ENCODE data around the gene HDAC10.

HDAC10 gene

DNA sequence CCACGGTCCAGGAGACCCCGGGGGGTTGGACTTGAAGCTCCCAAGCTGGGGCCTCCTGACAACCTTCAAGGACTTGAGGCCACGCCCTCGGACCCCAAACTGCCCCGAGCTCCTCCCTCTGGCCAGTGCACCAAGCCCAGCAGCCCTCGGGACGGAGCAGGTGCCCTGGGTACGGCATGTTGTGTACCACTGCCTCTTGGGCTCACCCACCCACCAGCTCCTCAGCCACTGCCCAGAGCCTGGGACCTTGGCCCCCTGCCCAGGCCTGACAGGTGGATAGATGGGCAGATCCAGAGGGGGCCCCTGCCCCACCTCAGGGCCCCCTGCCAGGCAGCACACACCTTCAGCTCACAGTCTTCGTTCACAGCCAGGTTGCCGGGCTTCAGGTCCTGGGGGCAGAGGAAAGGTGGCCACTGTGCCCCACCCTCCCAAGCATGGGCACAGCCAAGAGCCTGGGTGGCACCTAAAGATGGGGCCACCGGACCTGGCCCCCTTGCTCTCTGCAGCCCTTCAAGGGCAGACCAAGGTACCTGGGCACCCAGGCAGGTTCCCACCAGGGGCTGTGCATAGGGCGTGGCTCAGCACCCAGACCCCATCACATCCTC is 5.3 kb upstream of the HDAC10 start:
- no peak for DNase-seq (ENCODE audit: low read depth, low spot score)

- no peak for DNase-seq (ENCODE audit: low read depth, low spot score)
Observed at GRCh38 chr22:50255607-50256006, 4.5 kb upstream of the HDAC10 start.

DNA sequence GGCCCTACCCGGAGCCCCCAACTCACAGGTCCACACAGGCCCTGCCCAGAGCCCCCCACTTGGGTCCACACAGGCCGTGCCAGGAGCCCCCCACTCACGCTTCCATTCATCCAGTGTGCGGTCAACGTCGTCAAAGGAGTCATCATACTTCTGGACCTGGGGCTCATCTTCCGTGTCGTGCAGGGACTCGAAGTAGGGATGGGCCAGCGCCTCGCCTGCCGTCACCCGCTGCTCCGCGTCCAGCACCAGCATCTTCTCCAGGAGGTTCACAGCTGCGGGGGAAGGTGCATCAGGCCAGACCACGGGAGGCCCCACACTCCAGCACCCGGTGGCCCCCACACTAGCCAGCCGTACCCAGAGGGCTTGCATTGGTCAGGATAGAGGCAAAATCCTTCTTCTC is 4.0 kb upstream of the HDAC10 start:
- DNase-seq (ENCODE audit: low read depth, low spot score): no peak

DNA sequence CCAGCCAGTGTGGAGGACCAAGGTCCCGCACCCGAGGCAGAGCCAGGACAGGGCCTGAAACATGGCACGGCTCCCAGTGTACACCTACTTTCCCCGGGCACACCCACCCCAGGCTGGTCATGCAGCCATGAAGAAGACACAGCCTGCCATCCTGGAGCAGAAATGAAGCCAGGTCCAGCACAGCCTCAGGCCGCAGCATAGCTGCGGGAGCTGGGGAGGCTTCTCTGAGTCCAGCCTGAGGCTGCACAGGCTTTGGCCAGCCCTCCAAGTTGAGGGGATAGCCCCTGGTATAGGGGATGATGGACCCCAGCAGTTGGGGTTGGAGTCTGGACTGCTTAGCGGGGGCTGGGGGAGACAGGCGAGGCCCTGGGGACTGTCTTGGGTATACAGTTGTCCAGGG is 2.9 kb upstream of the HDAC10 start:
- DNase-seq (ENCODE audit: low read depth, low spot score): no peak

- no peak for DNase-seq (ENCODE audit: low read depth, low spot score)
Observed at GRCh38 chr22:50253046-50253915, 2.2 kb upstream of the HDAC10 start.

- peak; percentile 45 for DNase-seq (ENCODE audit: low read depth, low spot score)
Observed at GRCh38 chr22:50252082-50253045, 1.3 kb upstream of the HDAC10 start.

DNA sequence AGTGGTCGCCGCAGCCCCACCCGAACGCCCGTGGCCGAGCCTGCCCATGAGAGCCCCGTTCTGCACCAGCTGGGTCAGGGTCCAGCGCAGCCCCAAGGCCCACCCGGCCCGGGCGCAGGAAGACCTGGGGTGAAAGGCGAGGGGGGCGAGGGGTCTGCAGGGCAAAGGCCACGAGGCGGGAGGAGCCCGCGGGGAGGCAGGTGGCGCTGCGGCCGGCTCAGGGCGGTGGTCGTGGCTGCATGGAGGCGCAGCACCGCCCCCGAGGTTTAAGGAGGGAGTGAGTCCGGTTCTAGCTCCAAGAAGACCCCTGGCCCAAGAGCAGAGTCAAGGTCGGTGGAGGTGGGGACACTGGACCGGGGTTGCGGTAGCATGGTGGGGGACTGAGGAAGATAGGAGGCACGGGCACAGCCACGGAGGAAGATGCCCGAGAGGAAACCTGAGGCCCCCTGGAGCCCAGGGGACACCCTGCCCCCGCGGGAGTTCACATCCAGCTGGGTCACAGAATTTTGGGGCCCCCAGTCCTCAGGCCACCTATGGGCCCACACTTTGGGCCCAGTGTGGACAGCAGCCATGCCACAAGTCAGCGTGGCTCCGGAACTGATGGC is 514 bp upstream of the HDAC10 start:
- no peak for DNase-seq (ENCODE audit: low read depth, low spot score)

GRCh38 chr22:50250249-50250554 is 863 bp downstream of the HDAC10 start:
- no peak for DNase-seq (ENCODE audit: low read depth, low spot score)

- DNase-seq (ENCODE audit: low read depth, low spot score): no peak
Observed at GRCh38 chr22:50249341-50250248, 1.5 kb downstream of the HDAC10 start.

GRCh38 chr22:50248196-50249081 is 2.6 kb downstream of the HDAC10 start:
- no peak for DNase-seq (ENCODE audit: low read depth, low spot score)

GRCh38 chr22:50247748-50248147 is 3.3 kb downstream of the HDAC10 start:
- no peak for DNase-seq (ENCODE audit: low read depth, low spot score)

DNA sequence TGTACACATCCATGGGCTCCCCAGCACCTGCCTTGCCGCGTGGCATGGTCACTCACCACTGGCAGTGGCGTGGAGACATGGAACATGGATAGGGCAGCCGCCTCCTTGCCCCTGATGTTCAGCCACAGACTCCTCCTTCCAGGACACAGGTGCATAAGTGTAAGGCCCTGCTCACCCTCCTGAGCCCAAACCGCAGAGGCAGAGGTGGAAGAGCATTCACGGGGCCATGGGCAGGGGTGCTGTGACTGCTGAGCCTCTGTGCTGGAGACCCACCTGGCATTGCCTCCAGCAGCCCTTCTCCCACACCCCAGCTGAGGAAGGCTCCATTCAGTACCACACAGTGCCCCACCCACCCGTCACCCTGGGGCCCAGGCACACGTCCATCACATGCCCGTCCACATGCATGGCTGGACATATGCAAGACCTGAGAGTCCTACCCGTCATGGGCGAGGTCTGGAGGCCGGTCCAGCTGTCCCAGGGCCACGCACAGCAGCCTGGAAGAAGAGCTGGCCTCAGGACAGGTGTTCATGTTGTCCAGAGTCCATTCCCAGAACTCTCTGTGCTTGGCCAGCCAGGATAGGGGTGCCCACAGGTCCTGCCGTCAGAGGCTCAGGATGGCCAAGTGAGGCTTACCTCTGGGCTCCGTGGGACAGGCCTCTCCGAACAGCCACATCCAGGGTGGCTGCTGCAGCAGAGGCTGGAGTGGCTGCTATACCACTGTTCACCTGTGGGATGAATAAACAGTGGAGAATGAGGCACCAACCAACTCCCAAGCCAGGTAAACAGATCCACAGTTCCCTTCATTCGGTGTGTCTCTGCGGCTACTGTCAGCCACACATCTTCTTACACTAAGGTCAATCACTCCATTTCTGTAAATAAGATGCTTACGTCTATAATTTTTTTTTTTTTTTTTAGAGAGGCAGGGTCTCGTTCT is 4.6 kb downstream of the HDAC10 start:
- DNase-seq (ENCODE audit: low read depth, low spot score): no peak

DNA sequence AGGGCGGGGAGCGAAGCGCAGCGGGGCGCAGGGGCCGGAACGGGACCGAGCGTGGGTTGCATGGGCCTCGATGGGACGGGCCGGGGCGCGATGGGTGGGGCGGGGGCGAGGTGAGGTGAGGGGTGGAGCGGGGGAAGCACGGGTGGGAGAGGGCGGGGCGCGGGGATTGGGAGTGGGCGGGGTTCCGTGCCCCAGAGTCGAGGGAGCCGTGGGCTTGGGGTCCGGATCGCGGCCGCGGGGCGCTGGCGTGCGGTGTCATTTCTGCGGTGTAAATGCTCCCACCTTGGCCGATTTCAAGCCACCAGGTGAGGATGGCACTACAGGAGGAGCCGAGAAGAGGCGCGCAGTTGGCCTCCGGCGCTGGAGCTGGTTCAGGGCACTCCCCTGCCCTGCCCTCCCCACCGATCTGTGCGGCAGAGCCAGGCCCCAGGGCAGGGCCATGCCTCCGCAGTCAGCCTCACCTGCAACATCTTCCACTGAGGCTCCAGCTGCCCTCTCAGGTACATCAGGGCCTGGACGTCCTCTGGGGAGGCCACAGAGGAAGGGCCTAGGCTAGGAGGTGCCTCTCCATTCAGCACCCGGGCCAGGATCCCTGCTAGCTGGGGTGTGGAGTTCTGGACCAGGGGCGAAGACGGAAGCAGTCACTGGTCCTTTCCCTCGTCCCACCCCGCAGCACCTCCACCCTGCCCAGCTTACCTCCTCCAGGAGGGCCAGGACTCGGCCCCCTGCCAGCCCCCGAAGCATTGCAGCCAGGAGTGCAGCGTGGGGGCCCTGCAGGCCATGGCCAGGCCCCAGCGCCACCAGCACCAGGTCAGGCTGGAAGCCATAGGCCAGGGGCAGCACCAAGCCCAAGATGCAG is 5.6 kb downstream of the HDAC10 start:
- no peak for DNase-seq (ENCODE audit: low read depth, low spot score)

GRCh38 chr22:50244420-50245213 is 6.4 kb downstream of the HDAC10 start, which contains the start of gene TUBGCP6:
TUBGCP6 (minus strand) TSS chr22:50245023; CDS start chr22:50244459, 564 bp downstream.
- peak; percentile 87 for DNase-seq (ENCODE audit: low read depth, low spot score)

GRCh38 chr22:50243685-50244419 is 7.2 kb downstream of the HDAC10 start:
- DNase-seq (ENCODE audit: low read depth, low spot score): no peak

- no peak for DNase-seq (ENCODE audit: low read depth, low spot score)
Observed at GRCh38 chr22:50242406-50242949, 8.6 kb downstream of the HDAC10 start.
